ENCODE results near the gene PROX2.

DNA sequence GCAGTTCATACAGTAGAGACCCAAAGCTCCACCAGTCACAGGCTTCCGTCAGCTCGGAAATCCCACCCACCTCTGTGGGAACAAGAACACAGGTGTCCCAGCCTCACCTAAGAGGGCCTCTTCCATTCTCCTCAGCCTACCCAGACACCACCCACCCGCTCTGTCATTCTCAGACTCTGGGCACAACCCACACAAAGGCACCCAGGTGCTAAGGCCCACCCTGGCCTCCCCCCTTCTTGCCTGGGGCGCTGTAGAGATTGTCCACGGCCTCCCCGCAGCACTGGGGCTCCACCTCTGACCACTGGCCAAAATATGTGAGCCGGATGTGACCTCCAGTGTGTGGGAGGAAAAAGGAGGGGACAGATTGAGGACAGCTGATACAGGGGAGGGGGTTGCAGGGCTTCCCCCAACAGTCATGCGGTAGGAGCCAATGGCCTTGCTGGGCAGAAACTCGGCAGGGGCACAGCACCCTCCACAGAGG, 33.0 kb upstream of the PROX2 start:
- TF ChIP-seq, protein P1, sequence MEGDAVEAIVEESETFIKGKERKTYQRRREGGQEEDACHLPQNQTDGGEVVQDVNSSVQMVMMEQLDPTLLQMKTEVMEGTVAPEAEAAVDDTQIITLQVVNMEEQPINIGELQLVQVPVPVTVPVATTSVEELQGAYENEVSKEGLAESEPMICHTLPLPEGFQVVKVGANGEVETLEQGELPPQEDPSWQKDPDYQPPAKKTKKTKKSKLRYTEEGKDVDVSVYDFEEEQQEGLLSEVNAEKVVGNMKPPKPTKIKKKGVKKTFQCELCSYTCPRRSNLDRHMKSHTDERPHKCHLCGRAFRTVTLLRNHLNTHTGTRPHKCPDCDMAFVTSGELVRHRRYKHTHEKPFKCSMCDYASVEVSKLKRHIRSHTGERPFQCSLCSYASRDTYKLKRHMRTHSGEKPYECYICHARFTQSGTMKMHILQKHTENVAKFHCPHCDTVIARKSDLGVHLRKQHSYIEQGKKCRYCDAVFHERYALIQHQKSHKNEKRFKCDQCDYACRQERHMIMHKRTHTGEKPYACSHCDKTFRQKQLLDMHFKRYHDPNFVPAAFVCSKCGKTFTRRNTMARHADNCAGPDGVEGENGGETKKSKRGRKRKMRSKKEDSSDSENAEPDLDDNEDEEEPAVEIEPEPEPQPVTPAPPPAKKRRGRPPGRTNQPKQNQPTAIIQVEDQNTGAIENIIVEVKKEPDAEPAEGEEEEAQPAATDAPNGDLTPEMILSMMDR (conservative IDR thresholded peaks at IDR 0.05; ENCODE audit: low read length) = no peak
- no peak for TF ChIP-seq EZH2phosphoT487 (IDR thresholded peaks at IDR 0.05; ENCODE audit: borderline replicate concordance, low read depth, low read length)

Measured in OCI-LY7 (cell line).